ENCODE results near the gene RASD1. TPM values are rescaled to one million over a fixed set of nuclear protein-coding genes. Genes with fewer than 3 reads are reported as not detected.

Gene RASD1
- polyA plus RNA-seq, 2 of the 4 experiments (the other 2 are of a cell fraction) = 0.92 to 1.4 TPM

- no peak for TF ChIP-seq BHLHE40 (IDR thresholded peaks at IDR 0.05; ENCODE audit: low read depth, low read length)
Observed at GRCh38 chr17:17476865-17477467, 19.2 kb downstream of the RASD1 start, which contains the start of gene MED9 (continued).

DNA sequence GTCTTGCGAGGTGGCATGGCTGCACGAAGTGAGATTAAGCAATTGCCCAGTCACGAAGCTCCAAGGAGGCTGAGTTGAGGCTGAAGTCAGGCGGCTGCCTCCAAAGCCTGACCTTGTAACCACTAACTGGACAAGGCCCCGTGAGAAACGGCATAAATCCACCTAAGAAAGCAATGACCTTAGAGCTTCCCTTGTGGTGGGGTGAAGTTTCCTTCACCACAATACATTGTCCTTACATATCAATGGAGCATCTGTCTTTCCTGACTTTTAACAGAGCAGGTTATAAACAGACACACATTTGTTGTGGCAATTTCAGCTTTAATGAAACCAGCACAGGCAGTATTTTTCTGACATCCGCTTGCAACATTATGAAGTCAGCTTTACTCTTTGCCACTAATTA, 21.9 kb downstream of the RASD1 start:
- no peak overlapping the region for H3K4me2 ChIP-seq
- ChIA-PET POLR2A (no interaction called here), CTCF (interaction anchor here (0.5 to 5.2 kb wide), 7 partner anchors 12 to 167 kb away, joined by 3 to 23 read pairs (median 3); partner anchors contain the start of gene RASD1)
- H3K27ac ChIP-seq = no peak overlapping the region
- DNase-seq (ENCODE audit: low read depth in 1 of 2, low spot score in 1 of 2) (no peak), FAIRE-seq (no peak), ATAC-seq (no peak)
- no peak overlapping the region for H3K4me3 ChIP-seq
- H3K9me3 ChIP-seq = no peaks in the 10 kb centered on the region
- no peak for TF ChIP-seq RARB (CRISPR knock-in tag; IDR thresholded peaks at IDR 0.05)
- TF ChIP-seq, protein P1, sequence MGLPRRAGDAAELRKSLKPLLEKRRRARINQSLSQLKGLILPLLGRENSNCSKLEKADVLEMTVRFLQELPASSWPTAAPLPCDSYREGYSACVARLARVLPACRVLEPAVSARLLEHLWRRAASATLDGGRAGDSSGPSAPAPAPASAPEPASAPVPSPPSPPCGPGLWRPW (IDR thresholded peaks at IDR 0.05) = no peak
- no peak for TF ChIP-seq GATA3 (IDR thresholded peaks at IDR 0.05; ENCODE audit: borderline replicate concordance)
- TF ChIP-seq JUNB (IDR thresholded peaks at IDR 0.05) = no peak
- no peak for TF ChIP-seq TFCP2L1 (CRISPR knock-in tag; IDR thresholded peaks at IDR 0.05)
- TF ChIP-seq RAD21 (conservative IDR thresholded peaks at IDR 0.05 in 1 of 2, IDR thresholded peaks at IDR 0.05 in 1 of 2) = no peak
- TF ChIP-seq, protein P2, sequence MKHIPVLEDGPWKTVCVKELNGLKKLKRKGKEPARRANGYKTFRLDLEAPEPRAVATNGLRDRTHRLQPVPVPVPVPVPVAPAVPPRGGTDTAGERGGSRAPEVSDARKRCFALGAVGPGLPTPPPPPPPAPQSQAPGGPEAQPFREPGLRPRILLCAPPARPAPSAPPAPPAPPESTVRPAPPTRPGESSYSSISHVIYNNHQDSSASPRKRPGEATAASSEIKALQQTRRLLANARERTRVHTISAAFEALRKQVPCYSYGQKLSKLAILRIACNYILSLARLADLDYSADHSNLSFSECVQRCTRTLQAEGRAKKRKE (CRISPR knock-in tag; IDR thresholded peaks at IDR 0.05; ENCODE audit: low read depth) = no peak
- no peak for TF ChIP-seq TP53 (CRISPR knock-in tag; IDR thresholded peaks at IDR 0.05)
- no peak for TF ChIP-seq NR3C1 (IDR thresholded peaks at IDR 0.05)
- no peak for TF ChIP-seq FOSL2 (IDR thresholded peaks at IDR 0.05)
- TF ChIP-seq FOSL2 (CRISPR knock-in tag; IDR thresholded peaks at IDR 0.05) = no peak
- TF ChIP-seq HOXB5 (CRISPR knock-in tag; IDR thresholded peaks at IDR 0.05) = no peak
- TF ChIP-seq BHLHE40 (IDR thresholded peaks at IDR 0.05; ENCODE audit: low read depth, low read length) = no peak
- TF ChIP-seq CHD2 (IDR thresholded peaks at IDR 0.05; ENCODE audit: low read length, partially characterized antibody) = no peak
- TF ChIP-seq, protein P3, sequence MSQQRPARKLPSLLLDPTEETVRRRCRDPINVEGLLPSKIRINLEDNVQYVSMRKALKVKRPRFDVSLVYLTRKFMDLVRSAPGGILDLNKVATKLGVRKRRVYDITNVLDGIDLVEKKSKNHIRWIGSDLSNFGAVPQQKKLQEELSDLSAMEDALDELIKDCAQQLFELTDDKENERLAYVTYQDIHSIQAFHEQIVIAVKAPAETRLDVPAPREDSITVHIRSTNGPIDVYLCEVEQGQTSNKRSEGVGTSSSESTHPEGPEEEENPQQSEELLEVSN (IDR thresholded peaks at IDR 0.05; ENCODE audit: borderline replicate concordance, low read depth) = no peak
- 83% methylated on average over 7 of the region's 7 CpGs for WGBS (ENCODE audit: missing lambda C conversion rate)
- peaks cover 22% of the 10 kb centered on the region for H3K4me1 ChIP-seq

DNA sequence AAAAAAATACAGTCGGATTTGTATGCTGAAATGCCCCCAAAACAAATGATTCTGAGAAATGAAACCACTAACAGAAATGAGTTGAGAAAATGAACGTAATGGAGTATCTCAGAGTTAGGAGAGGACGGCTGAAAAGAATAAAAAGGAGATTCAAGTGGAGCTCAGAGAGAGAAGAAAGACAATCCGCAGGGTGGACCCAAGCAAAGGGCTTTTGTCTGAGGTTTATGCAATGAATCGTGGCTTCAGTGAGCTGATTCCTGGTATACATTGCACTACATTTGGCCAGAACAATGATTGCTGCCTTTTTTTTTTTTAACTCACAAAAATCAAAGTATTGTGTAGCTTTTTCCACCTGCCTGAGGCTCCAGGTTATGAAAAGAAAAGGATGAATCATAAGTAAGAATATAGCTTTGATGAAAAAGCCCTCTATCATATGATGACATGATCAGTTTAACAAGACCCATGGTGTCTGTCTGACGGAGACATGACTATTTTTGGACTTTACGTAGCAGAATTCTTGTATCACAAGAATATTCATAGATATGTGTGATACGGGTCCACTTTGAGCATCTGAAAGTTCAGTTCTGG, 23.8 kb downstream of the RASD1 start:
- ChIA-PET POLR2A (interaction anchor here (1.4 kb wide), 1 partner anchor 24 kb away, joined by 13 read pairs; the partner anchor contains the start of gene RASD1), CTCF (interaction anchor here (0.7 to 4.2 kb wide), 8 partner anchors 10 to 281 kb away, joined by 3 to 22 read pairs (median 9); partner anchors contain the start of gene RASD1)
- no peak overlapping the region for H3K4me3 ChIP-seq
- H3K4me2 ChIP-seq = no peak overlapping the region
- WGBS (ENCODE audit: missing lambda C conversion rate) = 33% methylated on average over 8 of the region's 8 CpGs
- H3K27ac ChIP-seq = no peak overlapping the region
- DNase-seq (ENCODE audit: low read depth in 1 of 2, low spot score in 1 of 2) (no peak), ATAC-seq (no peak), FAIRE-seq (no peak)
- 0 out of 3 replicates have a peak, but pooled peaks cover 5% of the 10 kb centered on the region for H3K4me1 ChIP-seq
- H3K9me3 ChIP-seq = no peaks in the 10 kb centered on the region
- TF ChIP-seq MYC (IDR thresholded peaks at IDR 0.05; ENCODE audit: borderline replicate concordance, low read length) = no peak
- no peak for TF ChIP-seq ZFP36 (IDR thresholded peaks at IDR 0.05; ENCODE audit: borderline replicate concordance, partially characterized antibody)
- TF ChIP-seq ZC3H11A (IDR thresholded peaks at IDR 0.05) = no peak
- TF ChIP-seq ZSCAN20 (CRISPR knock-in tag; IDR thresholded peaks at IDR 0.05) = no peak
- no peak for TF ChIP-seq RFX5 (IDR thresholded peaks at IDR 0.05)
- TF ChIP-seq RNF2 (IDR thresholded peaks at IDR 0.05; ENCODE audit: borderline replicate concordance, low read depth) = no peak
- TF ChIP-seq POLR2AphosphoS2 (conservative IDR thresholded peaks at IDR 0.05; ENCODE audit: low read length) = no peak
- no peak for TF ChIP-seq KDM5A (IDR thresholded peaks at IDR 0.05)
- no peak for TF ChIP-seq EHMT2 (IDR thresholded peaks at IDR 0.05; ENCODE audit: low read depth)
- TF ChIP-seq NFE2L2 (conservative IDR thresholded peaks at IDR 0.05; ENCODE audit: low read length) = no peak
- TF ChIP-seq, protein P4, sequence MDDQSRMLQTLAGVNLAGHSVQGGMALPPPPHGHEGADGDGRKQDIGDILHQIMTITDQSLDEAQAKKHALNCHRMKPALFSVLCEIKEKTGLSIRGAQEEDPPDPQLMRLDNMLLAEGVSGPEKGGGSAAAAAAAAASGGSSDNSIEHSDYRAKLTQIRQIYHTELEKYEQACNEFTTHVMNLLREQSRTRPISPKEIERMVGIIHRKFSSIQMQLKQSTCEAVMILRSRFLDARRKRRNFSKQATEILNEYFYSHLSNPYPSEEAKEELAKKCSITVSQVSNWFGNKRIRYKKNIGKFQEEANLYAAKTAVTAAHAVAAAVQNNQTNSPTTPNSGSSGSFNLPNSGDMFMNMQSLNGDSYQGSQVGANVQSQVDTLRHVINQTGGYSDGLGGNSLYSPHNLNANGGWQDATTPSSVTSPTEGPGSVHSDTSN (IDR thresholded peaks at IDR 0.05) = no peak
- no peak for TF ChIP-seq MAFK (IDR thresholded peaks at IDR 0.05; ENCODE audit: partially characterized antibody)

All from A549 (cell line).